SU-DHL-6 (cell line): Measurements from ENCODE around the gene GPAT3.

Experiments
- H2AFZ ChIP-seq: fragments of 200-600 bp; sonication (generic); 2 replicates; pipeline ENCODE4 v1.6.1; 2014; ENCODE audit warnings: low read depth, mild to moderate bottlenecking, moderate library complexity, mixed read lengths, antibody characterized with exemption, low read length; ENCODE audit not compliant: severe bottlenecking
- H3F3A ChIP-seq: fragments of 200-600 bp; shearing (Covaris generic); 2 replicates; pipeline ENCODE4 v1.6.0; 2016; ENCODE audit warnings: antibody characterized with exemption, mild to moderate bottlenecking; ENCODE audit not compliant: insufficient read depth
- H3K27ac ChIP-seq: fragments of 200-600 bp; sonication (generic); 2 replicates; pipeline ENCODE4 v1.5.1; 2016; ENCODE audit warnings: low read depth, mild to moderate bottlenecking, low read length, moderate library complexity, mixed read lengths
- H3K27me3 ChIP-seq: fragments of 200-600 bp; sonication (generic), shearing (Covaris generic); 2 replicates; pipeline ENCODE4 v1.6.0; 2014; ENCODE audit warnings: mild to moderate bottlenecking, low read length
- H3K36me3 ChIP-seq: fragments of 200-600 bp; sonication (generic); 2 replicates; pipeline ENCODE4 v1.6.1; 2014; ENCODE audit warnings: mild to moderate bottlenecking, low read length, mixed read lengths
- H3K4me2 ChIP-seq: fragments of 300-600, 200-600 bp; shearing (Covaris generic), sonication (generic); 2 replicates; pipeline ENCODE4 v1.6.0; 2014; ENCODE audit warnings: low read length, low read depth, mild to moderate bottlenecking; ENCODE audit not compliant: poor library complexity, severe bottlenecking
- H3K4me3 ChIP-seq: fragments of 200-600 bp; sonication (generic); 2 replicates; pipeline ENCODE4 v1.5.1; 2014; ENCODE audit warnings: antibody characterized with exemption, low read length, mild to moderate bottlenecking, mixed read lengths; ENCODE audit not compliant: insufficient read depth, poor library complexity, severe bottlenecking
- H3K79me2 ChIP-seq: fragments of 200-600 bp; sonication (generic); 2 replicates; pipeline ENCODE4 v1.6.1; 2014; ENCODE audit warnings: mild to moderate bottlenecking, low read length, moderate library complexity; ENCODE audit not compliant: insufficient read depth
- H3K9ac ChIP-seq: fragments of 200-600 bp; sonication (generic); 2 replicates; pipeline ENCODE4 v1.7.0; 2014; ENCODE audit warnings: mild to moderate bottlenecking, low read length
- H3K9me2 ChIP-seq: fragments of 200-600 bp; sonication (generic); replicated peaks from 2 replicates; pipeline ENCODE4 v1.6.1; 2014; ENCODE audit warnings: low read length; ENCODE audit not compliant: insufficient read depth
- H3K9me3 ChIP-seq: fragments of 200-600 bp; sonication (generic); 2 replicates; pipeline ENCODE4 v1.6.1; 2014; ENCODE audit warnings: low read length, mixed read lengths; ENCODE audit not compliant: insufficient read depth
- H4K20me1 ChIP-seq: fragments of 200-600 bp; sonication (generic); 2 replicates; pipeline ENCODE4 v1.6.1; 2014; ENCODE audit warnings: low read depth, mild to moderate bottlenecking, antibody characterized with exemption, low read length, moderate library complexity, mixed read lengths
- CTCF ChIP-seq: fragments of 200-600 bp; sonication (generic); IDR thresholded peaks from one replicate; pipeline ENCODE4 v1.5.1; 2017; ENCODE audit warnings: antibody characterized with exemption, mild to moderate bottlenecking, low read length, moderate library complexity; ENCODE audit not compliant: insufficient read depth, poor library complexity, severe bottlenecking
- EZH2phosphoT487 ChIP-seq: fragments of 200-600 bp; sonication (generic), shearing (Covaris generic); conservative IDR thresholded peaks from 2 replicates; pipeline ENCODE4 v1.6.1; 2018; ENCODE audit warnings: mild to moderate bottlenecking, antibody characterized with exemption, low read length, moderate library complexity, mixed read lengths

The GPAT3 gene

DNA sequence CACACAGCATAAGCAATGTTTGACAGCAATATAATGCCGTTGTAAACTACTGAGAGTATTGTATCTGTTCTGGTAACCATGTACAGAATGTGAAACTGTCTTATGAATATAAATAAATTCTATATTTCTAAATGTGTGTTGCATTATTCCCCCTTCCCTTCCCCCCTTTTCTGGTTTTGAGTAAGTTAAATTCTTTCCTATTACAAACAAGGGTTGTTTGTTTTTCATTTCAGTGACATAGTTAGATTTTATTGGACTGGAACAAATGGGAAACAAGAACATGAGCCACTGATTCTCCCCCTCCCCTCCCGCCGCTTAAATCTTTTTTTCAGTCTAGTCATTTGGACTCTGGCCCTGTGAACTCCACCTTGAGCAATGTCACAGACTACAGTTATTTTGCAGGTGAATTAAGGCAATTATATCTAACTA lies 69.8 kb downstream of the GPAT3 start:
- TF ChIP-seq CTCF (no peak), EZH2phosphoT487 (no peak)
- no peak overlapping the region for H3K9ac ChIP-seq

GRCh38 chr4:83606460-83606859 lies 70.6 kb downstream of the GPAT3 start:
- H3K27ac ChIP-seq = no peak overlapping the region
- H3K4me2 ChIP-seq = no peak overlapping the region
- no peak overlapping the region for H3K4me3 ChIP-seq
- no peaks in the 10 kb centered on the region for H4K20me1 ChIP-seq
- no peaks in the 10 kb centered on the region for H3K27me3 ChIP-seq
- no peak overlapping the region for H3K9ac ChIP-seq
- no peaks in the 10 kb centered on the region for H3F3A ChIP-seq
- H3K36me3 ChIP-seq = no peaks in the 10 kb centered on the region
- H3K9me3 ChIP-seq = no peaks in the 10 kb centered on the region
- no peaks in the 10 kb centered on the region for H3K9me2 ChIP-seq
- H3K79me2 ChIP-seq = no peaks in the 10 kb centered on the region
- TF ChIP-seq CTCF (no peak), EZH2phosphoT487 (no peak)
- no peak overlapping the region for H2AFZ ChIP-seq

More for the DNA sequence above, 69.8 kb downstream of the GPAT3 start:
- Histone ChIP-seq H3K9me3 (no peaks in the 10 kb centered on the region), H2AFZ (no peak overlapping the region), H3K4me2 (no peak overlapping the region), H4K20me1 (no peaks in the 10 kb centered on the region), H3K9me2 (no peaks in the 10 kb centered on the region), H3K27me3 (no peaks in the 10 kb centered on the region), H3K4me3 (no peak overlapping the region), H3K79me2 (no peaks in the 10 kb centered on the region), H3K27ac (no peak overlapping the region), H3K36me3 (no peaks in the 10 kb centered on the region), H3F3A (no peaks in the 10 kb centered on the region)

- Histone ChIP-seq H2AFZ (no peak overlapping the region), H3K9me2 (no peaks in the 10 kb centered on the region), H3K27me3 (no peaks in the 10 kb centered on the region), H3F3A (no peaks in the 10 kb centered on the region), H3K9ac (no peak overlapping the region), H3K9me3 (no peaks in the 10 kb centered on the region), H3K36me3 (no peaks in the 10 kb centered on the region), H3K4me2 (no peak overlapping the region), H4K20me1 (no peaks in the 10 kb centered on the region), H3K27ac (no peak overlapping the region), H3K4me3 (no peak overlapping the region), H3K79me2 (no peaks in the 10 kb centered on the region)
- TF ChIP-seq CTCF = no peak
- TF ChIP-seq EZH2phosphoT487 = no peak
These were observed 71.0 kb downstream of the GPAT3 start for GRCh38 chr4:83606898-83607297.
